Measurements from ENCODE around the gene A3GALT2.

The A3GALT2 gene

GRCh38 chr1:33267468-33268205 is 53.3 kb downstream of the A3GALT2 start:
- H3K4me1 ChIP-seq (ENCODE audit: insufficient read depth, insufficient read length) = peaks cover 15% of the 10 kb centered on the region
- no peaks in the 10 kb centered on the region for H3K27me3 ChIP-seq (ENCODE audit: insufficient read depth, insufficient read length)
- TF ChIP-seq ZNF274 (IDR thresholded peaks at IDR 0.05; ENCODE audit: low read depth, low read length) = no peak
- no peak for TF ChIP-seq YY1 (IDR thresholded peaks at IDR 0.05; ENCODE audit: insufficient read depth, insufficient read length)
- no peak for TF ChIP-seq SUZ12 (IDR thresholded peaks at IDR 0.05; ENCODE audit: extremely low read depth, insufficient read depth, insufficient read length)
- no peak for DNase-seq (ENCODE audit: low read depth, low spot score)
- no peak overlapping the region for H3K9ac ChIP-seq (ENCODE audit: insufficient read length, low read depth)
- no peaks in the 10 kb centered on the region for H3K9me3 ChIP-seq (ENCODE audit: insufficient read depth, low read length)
- peaks cover 41% of the 10 kb centered on the region for H3K36me3 ChIP-seq (ENCODE audit: insufficient read depth, insufficient read length, low read length)
- H3K4me3 ChIP-seq (ENCODE audit: insufficient read length, low read depth) = no peak overlapping the region

GRCh38 chr1:33266766-33267165 is 54.1 kb downstream of the A3GALT2 start:
- H3K4me3 ChIP-seq (ENCODE audit: insufficient read length, low read depth) = no peak overlapping the region
- H3K9me3 ChIP-seq (ENCODE audit: insufficient read depth, low read length) = no peaks in the 10 kb centered on the region
- H3K9ac ChIP-seq (ENCODE audit: insufficient read length, low read depth) = peak overlapping the region; percentile 6
- no peaks in the 10 kb centered on the region for H3K27me3 ChIP-seq (ENCODE audit: insufficient read depth, insufficient read length)
- peaks cover 15% of the 10 kb centered on the region for H3K4me1 ChIP-seq (ENCODE audit: insufficient read depth, insufficient read length)
- no peak for TF ChIP-seq YY1 (IDR thresholded peaks at IDR 0.05; ENCODE audit: insufficient read depth, insufficient read length)
- TF ChIP-seq ZNF274 (IDR thresholded peaks at IDR 0.05; ENCODE audit: low read depth, low read length) = no peak
- no peak for TF ChIP-seq SUZ12 (IDR thresholded peaks at IDR 0.05; ENCODE audit: extremely low read depth, insufficient read depth, insufficient read length)
- no peak for DNase-seq (ENCODE audit: low read depth, low spot score)
- peaks cover 34% of the 10 kb centered on the region for H3K36me3 ChIP-seq (ENCODE audit: insufficient read depth, insufficient read length, low read length)

GRCh38 chr1:33265780-33266605 is 54.9 kb downstream of the A3GALT2 start:
- Histone ChIP-seq H3K9ac (ENCODE audit: insufficient read length, low read depth) (no peak overlapping the region), H3K4me1 (ENCODE audit: insufficient read depth, insufficient read length) (peaks cover 14% of the 10 kb centered on the region)

GRCh38 chr1:33263890-33264504 is 56.9 kb downstream of the A3GALT2 start:
- Histone ChIP-seq H3K27me3 (ENCODE audit: insufficient read depth, insufficient read length) (no peaks in the 10 kb centered on the region), H3K9ac (ENCODE audit: insufficient read length, low read depth) (peak overlapping the region; percentile 24), H3K4me3 (ENCODE audit: insufficient read length, low read depth) (no peak overlapping the region), H3K36me3 (ENCODE audit: insufficient read depth, insufficient read length, low read length) (peaks cover 28% of the 10 kb centered on the region), H3K4me1 (ENCODE audit: insufficient read depth, insufficient read length) (peaks cover 19% of the 10 kb centered on the region), H3K9me3 (ENCODE audit: insufficient read depth, low read length) (no peaks in the 10 kb centered on the region)
- TF ChIP-seq YY1 (IDR thresholded peaks at IDR 0.05; ENCODE audit: insufficient read depth, insufficient read length) = no peak
- no peak for TF ChIP-seq ZNF274 (IDR thresholded peaks at IDR 0.05; ENCODE audit: low read depth, low read length)
- TF ChIP-seq SUZ12 (IDR thresholded peaks at IDR 0.05; ENCODE audit: extremely low read depth, insufficient read depth, insufficient read length) = no peak
- no peak for DNase-seq (ENCODE audit: low read depth, low spot score)

More at GRCh38 chr1:33265780-33266605, 54.9 kb downstream of the A3GALT2 start:
- no peaks in the 10 kb centered on the region for H3K27me3 ChIP-seq (ENCODE audit: insufficient read depth, insufficient read length)
- TF ChIP-seq YY1 (IDR thresholded peaks at IDR 0.05; ENCODE audit: insufficient read depth, insufficient read length) = no peak
- no peak for TF ChIP-seq SUZ12 (IDR thresholded peaks at IDR 0.05; ENCODE audit: extremely low read depth, insufficient read depth, insufficient read length)
- TF ChIP-seq ZNF274 (IDR thresholded peaks at IDR 0.05; ENCODE audit: low read depth, low read length) = no peak
- H3K9me3 ChIP-seq (ENCODE audit: insufficient read depth, low read length) = no peaks in the 10 kb centered on the region
- no peak overlapping the region for H3K4me3 ChIP-seq (ENCODE audit: insufficient read length, low read depth)
- DNase-seq (ENCODE audit: low read depth, low spot score) = no peak
- peaks cover 27% of the 10 kb centered on the region for H3K36me3 ChIP-seq (ENCODE audit: insufficient read depth, insufficient read length, low read length)

- TF ChIP-seq ZNF274 (IDR thresholded peaks at IDR 0.05; ENCODE audit: low read depth, low read length) = no peak
- no peak for TF ChIP-seq YY1 (IDR thresholded peaks at IDR 0.05; ENCODE audit: insufficient read depth, insufficient read length)
- TF ChIP-seq SUZ12 (IDR thresholded peaks at IDR 0.05; ENCODE audit: extremely low read depth, insufficient read depth, insufficient read length) = no peak
- H3K36me3 ChIP-seq (ENCODE audit: insufficient read depth, insufficient read length, low read length) = peaks cover 31% of the 10 kb centered on the region
- no peak overlapping the region for H3K9ac ChIP-seq (ENCODE audit: insufficient read length, low read depth)
- H3K27me3 ChIP-seq (ENCODE audit: insufficient read depth, insufficient read length) = no peaks in the 10 kb centered on the region
- H3K4me1 ChIP-seq (ENCODE audit: insufficient read depth, insufficient read length) = peaks cover 25% of the 10 kb centered on the region
- no peak overlapping the region for H3K4me3 ChIP-seq (ENCODE audit: insufficient read length, low read depth)
- H3K9me3 ChIP-seq (ENCODE audit: insufficient read depth, low read length) = no peaks in the 10 kb centered on the region
- no peak for DNase-seq (ENCODE audit: low read depth, low spot score)
These were observed 59.6 kb downstream of the A3GALT2 start for GRCh38 chr1:33261344-33261743.

GRCh38 chr1:33260439-33260838 is 60.5 kb downstream of the A3GALT2 start:
- Histone ChIP-seq H3K4me3 (ENCODE audit: insufficient read length, low read depth) (no peak overlapping the region), H3K9me3 (ENCODE audit: insufficient read depth, low read length) (no peaks in the 10 kb centered on the region), H3K9ac (ENCODE audit: insufficient read length, low read depth) (no peak overlapping the region), H3K36me3 (ENCODE audit: insufficient read depth, insufficient read length, low read length) (peaks cover 30% of the 10 kb centered on the region), H3K4me1 (ENCODE audit: insufficient read depth, insufficient read length) (peaks cover 25% of the 10 kb centered on the region), H3K27me3 (ENCODE audit: insufficient read depth, insufficient read length) (no peaks in the 10 kb centered on the region)
- TF ChIP-seq SUZ12 (IDR thresholded peaks at IDR 0.05; ENCODE audit: extremely low read depth, insufficient read depth, insufficient read length) = no peak
- DNase-seq (ENCODE audit: low read depth, low spot score) = no peak

GRCh38 chr1:33259879-33260278 is 61.0 kb downstream of the A3GALT2 start:
- H3K4me1 ChIP-seq (ENCODE audit: insufficient read depth, insufficient read length) = peaks cover 25% of the 10 kb centered on the region
- no peak for DNase-seq (ENCODE audit: low read depth, low spot score)
- H3K4me3 ChIP-seq (ENCODE audit: insufficient read length, low read depth) = no peak overlapping the region
- H3K36me3 ChIP-seq (ENCODE audit: insufficient read depth, insufficient read length, low read length) = peaks cover 30% of the 10 kb centered on the region
- TF ChIP-seq SUZ12 (IDR thresholded peaks at IDR 0.05; ENCODE audit: extremely low read depth, insufficient read depth, insufficient read length) = no peak
- no peak for TF ChIP-seq ZNF274 (IDR thresholded peaks at IDR 0.05; ENCODE audit: low read depth, low read length)
- TF ChIP-seq YY1 (IDR thresholded peaks at IDR 0.05; ENCODE audit: insufficient read depth, insufficient read length) = no peak
- no peak overlapping the region for H3K9ac ChIP-seq (ENCODE audit: insufficient read length, low read depth)
- H3K27me3 ChIP-seq (ENCODE audit: insufficient read depth, insufficient read length) = no peaks in the 10 kb centered on the region
- peaks cover 2% of the 10 kb centered on the region; the same call in 1 of the 2 replicates for H3K9me3 ChIP-seq (ENCODE audit: insufficient read depth, low read length)

Data from NT2/D1 (cell line).